Gastroesophageal sphincter (tissue), 3 donors: ENCODE results near the gene FAM204A.

Source experiments
- CTCF ChIP-seq, 4 experiments: fragments of 200-600 bp in 2 of 4; fragments of 450-650 bp in 2 of 4; sonication (generic) in 1 of 4; IDR thresholded peaks; one replicate each; pipeline ENCODE4 v1.5.1; 2017 to 2019; ENCODE audit warnings: antibody characterized with exemption in 4 of 4, mild to moderate bottlenecking in 2 of 4, moderate library complexity in 2 of 4
- EP300 ChIP-seq: sonication (generic); formaldehyde crosslinking; IDR thresholded peaks from one replicate; pipeline ENCODE4 v1.6.1; 2017; ENCODE audit warnings: antibody characterized with exemption, mild to moderate bottlenecking
- POLR2A ChIP-seq, 2 donors: fragments of 450-650 bp; IDR thresholded peaks; one replicate each; pipeline ENCODE4 v1.6.1; 2017; ENCODE audit warnings: antibody characterized with exemption in 2 of 2, mild to moderate bottlenecking in 2 of 2, moderate library complexity in 1 of 2

DNA sequence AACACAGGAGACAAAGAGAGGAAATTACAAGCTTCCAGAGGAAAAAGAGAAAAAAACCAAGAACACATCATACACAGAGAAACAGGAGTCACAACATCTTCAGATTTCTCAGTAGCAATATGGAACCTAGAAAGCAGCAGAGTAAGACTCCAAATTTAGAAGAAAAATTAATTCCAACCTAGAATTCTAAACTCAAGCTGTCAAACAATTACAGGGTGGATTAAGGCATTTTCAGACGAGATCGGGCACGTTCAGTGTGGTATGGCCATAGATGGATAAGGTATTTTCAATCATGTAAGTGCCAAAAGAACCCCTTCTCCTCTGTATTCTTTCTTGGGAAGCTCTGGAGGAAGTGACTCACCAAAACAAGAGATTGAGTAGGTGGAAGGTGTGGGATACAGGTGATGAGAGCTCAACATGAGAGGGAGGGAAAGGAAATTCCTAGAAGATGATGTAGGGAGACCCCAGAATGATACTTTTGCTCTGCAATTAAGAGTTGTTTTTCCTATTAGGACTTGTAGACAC is 51.6 kb downstream of the FAM204A start:
- no peak for TF ChIP-seq POLR2A (IDR thresholded peaks at IDR 0.05)
- no peak for TF ChIP-seq CTCF (IDR thresholded peaks at IDR 0.05)
- no peak for TF ChIP-seq EP300
